ENCODE results near the gene NPIPA7.
"Not testable (repeated sequence)": the region's sequence is repeated elsewhere in the genome, so short reads cannot be mapped to it uniquely, and the experiment has no call there.

DNA sequence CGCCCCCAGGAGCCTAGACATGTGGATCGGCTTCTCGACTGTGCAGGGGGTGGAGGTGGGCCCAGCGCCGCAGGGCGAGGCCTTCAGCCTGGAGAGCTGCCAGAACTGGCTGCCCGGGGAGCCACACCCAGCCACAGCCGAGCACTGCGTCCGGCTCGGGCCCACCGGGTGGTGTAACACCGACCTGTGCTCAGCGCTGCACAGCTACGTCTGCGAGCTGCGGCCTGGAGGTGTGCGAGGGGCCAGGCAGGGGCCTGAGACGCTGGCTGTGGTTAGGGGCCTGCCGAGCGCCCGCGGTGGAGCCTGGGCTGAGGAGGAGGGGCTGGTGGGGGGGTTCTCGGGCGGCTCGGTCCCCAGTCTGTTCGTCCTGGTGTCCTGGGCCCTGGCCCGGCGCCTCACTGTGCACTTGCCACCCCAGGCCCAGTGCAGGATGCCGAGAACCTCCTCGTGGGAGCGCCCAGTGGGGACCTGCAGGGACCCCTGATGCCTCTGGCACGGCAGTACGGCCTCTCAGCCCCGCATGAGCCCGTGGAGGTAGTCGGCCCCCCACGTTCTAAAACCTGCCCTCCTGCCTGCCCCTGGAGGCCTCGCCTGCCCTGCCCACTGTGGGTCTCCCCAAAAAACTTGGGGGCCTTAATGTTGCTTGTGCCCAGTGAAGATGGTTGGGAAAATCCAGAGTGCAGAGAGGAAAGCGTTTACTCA is 20.2 kb upstream of the NPIPA7 start:
- TF ChIP-seq SNAI2 (CRISPR knock-in tag; IDR thresholded peaks at IDR 0.05); ZFP30 (CRISPR knock-in tag; IDR thresholded peaks at IDR 0.05); GLIS3 (CRISPR knock-in tag; IDR thresholded peaks at IDR 0.05); ZNF8 (CRISPR knock-in tag; IDR thresholded peaks at IDR 0.05); TOX (CRISPR knock-in tag; IDR thresholded peaks at IDR 0.05; ENCODE audit: borderline replicate concordance); ARNTL (CRISPR knock-in tag; IDR thresholded peaks at IDR 0.05; ENCODE audit: borderline replicate concordance, low read depth); ZFP3 (CRISPR knock-in tag; IDR thresholded peaks at IDR 0.05); CSDC2 (CRISPR knock-in tag; IDR thresholded peaks at IDR 0.05); ZC3H10 (CRISPR knock-in tag; IDR thresholded peaks at IDR 0.05); ESRRG (CRISPR knock-in tag; IDR thresholded peaks at IDR 0.05); ISL1 (CRISPR knock-in tag; IDR thresholded peaks at IDR 0.05): not testable (repeated sequence)
- TF ChIP-seq, protein P1, sequence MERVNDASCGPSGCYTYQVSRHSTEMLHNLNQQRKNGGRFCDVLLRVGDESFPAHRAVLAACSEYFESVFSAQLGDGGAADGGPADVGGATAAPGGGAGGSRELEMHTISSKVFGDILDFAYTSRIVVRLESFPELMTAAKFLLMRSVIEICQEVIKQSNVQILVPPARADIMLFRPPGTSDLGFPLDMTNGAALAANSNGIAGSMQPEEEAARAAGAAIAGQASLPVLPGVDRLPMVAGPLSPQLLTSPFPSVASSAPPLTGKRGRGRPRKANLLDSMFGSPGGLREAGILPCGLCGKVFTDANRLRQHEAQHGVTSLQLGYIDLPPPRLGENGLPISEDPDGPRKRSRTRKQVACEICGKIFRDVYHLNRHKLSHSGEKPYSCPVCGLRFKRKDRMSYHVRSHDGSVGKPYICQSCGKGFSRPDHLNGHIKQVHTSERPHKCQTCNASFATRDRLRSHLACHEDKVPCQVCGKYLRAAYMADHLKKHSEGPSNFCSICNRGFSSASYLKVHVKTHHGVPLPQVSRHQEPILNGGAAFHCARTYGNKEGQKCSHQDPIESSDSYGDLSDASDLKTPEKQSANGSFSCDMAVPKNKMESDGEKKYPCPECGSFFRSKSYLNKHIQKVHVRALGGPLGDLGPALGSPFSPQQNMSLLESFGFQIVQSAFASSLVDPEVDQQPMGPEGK (CRISPR knock-in tag; IDR thresholded peaks at IDR 0.05; ENCODE audit: borderline replicate concordance), result not testable (repeated sequence)
